Measurements from ENCODE around the gene CCDC136. TPM values are rescaled to one million over a fixed set of nuclear protein-coding genes. Genes with fewer than 3 reads are reported as not detected.

The CCDC136 gene
- polyA plus RNA-seq, 1 donor (not counting 4 experiments of a cell fraction or from before 2014, with no cell fraction given), result 1.6 TPM

GRCh38 chr7:128794436-128794835 lies 2.7 kb downstream of the CCDC136 start:
- Histone ChIP-seq H3K4me1 (ENCODE audit: control insufficient read depth, extremely low read depth, insufficient read depth, low read length) (no peaks in the 10 kb centered on the region), H4K20me1 (ENCODE audit: control insufficient read depth, extremely low read depth, insufficient read depth, low read length) (no peaks in the 10 kb centered on the region), H3K9me3 (ENCODE audit: control insufficient read depth, low read depth, low read length) (no peaks in the 10 kb centered on the region), H2AFZ (ENCODE audit: control insufficient read depth, low read length) (no peak overlapping the region), H3K27ac (ENCODE audit: control insufficient read depth, insufficient read depth, low read length) (no peak overlapping the region), H3K79me2 (ENCODE audit: control insufficient read depth, insufficient read depth, low read length) (no peaks in the 10 kb centered on the region), H3K9ac (ENCODE audit: control insufficient read depth, extremely low read depth, insufficient read depth, low read length) (no peak overlapping the region), H3K4me2 (ENCODE audit: control insufficient read depth, extremely low read depth, insufficient read depth, low read depth, low read length) (no peak overlapping the region), H3K9me1 (ENCODE audit: control insufficient read depth, extremely low read depth, insufficient read depth, low read length) (no peaks in the 10 kb centered on the region), H3K36me3 (ENCODE audit: control insufficient read depth in 2 of 2, extremely low read depth in 1 of 2, insufficient read depth in 2 of 2, low read length in 2 of 2) (no peaks in the 10 kb centered on the region), H3K27me3 (ENCODE audit: control insufficient read depth, extremely low read depth, insufficient read depth, low read length) (peaks cover 16% of the 10 kb centered on the region), H3K4me3 (ENCODE audit: control insufficient read depth in 2 of 3, extremely low read depth in 1 of 3, insufficient read depth in 2 of 3, low read depth in 1 of 3, low read length in 3 of 3) (no peak overlapping the region)
- no peak for TF ChIP-seq EZH2 (IDR thresholded peaks at IDR 0.05; ENCODE audit: low read length)
- TF ChIP-seq, protein P1, sequence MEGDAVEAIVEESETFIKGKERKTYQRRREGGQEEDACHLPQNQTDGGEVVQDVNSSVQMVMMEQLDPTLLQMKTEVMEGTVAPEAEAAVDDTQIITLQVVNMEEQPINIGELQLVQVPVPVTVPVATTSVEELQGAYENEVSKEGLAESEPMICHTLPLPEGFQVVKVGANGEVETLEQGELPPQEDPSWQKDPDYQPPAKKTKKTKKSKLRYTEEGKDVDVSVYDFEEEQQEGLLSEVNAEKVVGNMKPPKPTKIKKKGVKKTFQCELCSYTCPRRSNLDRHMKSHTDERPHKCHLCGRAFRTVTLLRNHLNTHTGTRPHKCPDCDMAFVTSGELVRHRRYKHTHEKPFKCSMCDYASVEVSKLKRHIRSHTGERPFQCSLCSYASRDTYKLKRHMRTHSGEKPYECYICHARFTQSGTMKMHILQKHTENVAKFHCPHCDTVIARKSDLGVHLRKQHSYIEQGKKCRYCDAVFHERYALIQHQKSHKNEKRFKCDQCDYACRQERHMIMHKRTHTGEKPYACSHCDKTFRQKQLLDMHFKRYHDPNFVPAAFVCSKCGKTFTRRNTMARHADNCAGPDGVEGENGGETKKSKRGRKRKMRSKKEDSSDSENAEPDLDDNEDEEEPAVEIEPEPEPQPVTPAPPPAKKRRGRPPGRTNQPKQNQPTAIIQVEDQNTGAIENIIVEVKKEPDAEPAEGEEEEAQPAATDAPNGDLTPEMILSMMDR (optimal IDR thresholded peaks at IDR 0.05 in 1 of 3, IDR thresholded peaks at IDR 0.05 in 1 of 3, conservative IDR thresholded peaks at IDR 0.05 in 1 of 3; ENCODE audit: extremely low read depth in 1 of 3, insufficient read depth in 2 of 3, low read length in 3 of 3), result no peak
- no peak for DNase-seq (ENCODE audit: low read depth, low spot score)
- dilution Hi-C loops (cut with MboI; ENCODE audit: extremely low pct_ligation_motif_present, low sequenced_read_pairs), result no loop called here
- FAIRE-seq, result no peak

GRCh38 chr7:128795129-128795528 lies 3.4 kb downstream of the CCDC136 start:
- Histone ChIP-seq H3K27me3 (ENCODE audit: control insufficient read depth, extremely low read depth, insufficient read depth, low read length) (peaks cover 9% of the 10 kb centered on the region), H3K4me1 (ENCODE audit: control insufficient read depth, extremely low read depth, insufficient read depth, low read length) (no peaks in the 10 kb centered on the region), H4K20me1 (ENCODE audit: control insufficient read depth, extremely low read depth, insufficient read depth, low read length) (no peaks in the 10 kb centered on the region), H3K79me2 (ENCODE audit: control insufficient read depth, insufficient read depth, low read length) (no peaks in the 10 kb centered on the region), H3K4me3 (ENCODE audit: control insufficient read depth in 2 of 3, extremely low read depth in 1 of 3, insufficient read depth in 2 of 3, low read depth in 1 of 3, low read length in 3 of 3) (no peak overlapping the region), H2AFZ (ENCODE audit: control insufficient read depth, low read length) (no peak overlapping the region), H3K9me1 (ENCODE audit: control insufficient read depth, extremely low read depth, insufficient read depth, low read length) (no peaks in the 10 kb centered on the region), H3K36me3 (ENCODE audit: control insufficient read depth in 2 of 2, extremely low read depth in 1 of 2, insufficient read depth in 2 of 2, low read length in 2 of 2) (no peaks in the 10 kb centered on the region), H3K4me2 (ENCODE audit: control insufficient read depth, extremely low read depth, insufficient read depth, low read depth, low read length) (no peak overlapping the region), H3K9ac (ENCODE audit: control insufficient read depth, extremely low read depth, insufficient read depth, low read length) (no peak overlapping the region), H3K9me3 (ENCODE audit: control insufficient read depth, low read depth, low read length) (no peaks in the 10 kb centered on the region), H3K27ac (ENCODE audit: control insufficient read depth, insufficient read depth, low read length) (no peak overlapping the region)
- dilution Hi-C loops (cut with MboI; ENCODE audit: extremely low pct_ligation_motif_present, low sequenced_read_pairs), result no loop called here
- TF ChIP-seq, protein P1 (optimal IDR thresholded peaks at IDR 0.05 in 1 of 3, IDR thresholded peaks at IDR 0.05 in 1 of 3, conservative IDR thresholded peaks at IDR 0.05 in 1 of 3; ENCODE audit: extremely low read depth in 1 of 3, insufficient read depth in 2 of 3, low read length in 3 of 3), result no peak
- TF ChIP-seq EZH2 (IDR thresholded peaks at IDR 0.05; ENCODE audit: low read length), result no peak
- no peak for FAIRE-seq
- DNase-seq (ENCODE audit: low read depth, low spot score), result no peak

All from keratinocyte (primary cell).